GM18858 (cell line): ENCODE data around the gene CROCC.
"Not testable (repeated sequence)": the region's sequence is repeated elsewhere in the genome, so short reads cannot be mapped to it uniquely, and the experiment has no call there.

Experiments used
- ATAC-seq: cut with Tn5 transposase; IDR thresholded peaks from one replicate; pipeline ENCODE4 v1.9.1; 2021; ENCODE audit not compliant: unreplicated experiment

CROCC gene

DNA sequence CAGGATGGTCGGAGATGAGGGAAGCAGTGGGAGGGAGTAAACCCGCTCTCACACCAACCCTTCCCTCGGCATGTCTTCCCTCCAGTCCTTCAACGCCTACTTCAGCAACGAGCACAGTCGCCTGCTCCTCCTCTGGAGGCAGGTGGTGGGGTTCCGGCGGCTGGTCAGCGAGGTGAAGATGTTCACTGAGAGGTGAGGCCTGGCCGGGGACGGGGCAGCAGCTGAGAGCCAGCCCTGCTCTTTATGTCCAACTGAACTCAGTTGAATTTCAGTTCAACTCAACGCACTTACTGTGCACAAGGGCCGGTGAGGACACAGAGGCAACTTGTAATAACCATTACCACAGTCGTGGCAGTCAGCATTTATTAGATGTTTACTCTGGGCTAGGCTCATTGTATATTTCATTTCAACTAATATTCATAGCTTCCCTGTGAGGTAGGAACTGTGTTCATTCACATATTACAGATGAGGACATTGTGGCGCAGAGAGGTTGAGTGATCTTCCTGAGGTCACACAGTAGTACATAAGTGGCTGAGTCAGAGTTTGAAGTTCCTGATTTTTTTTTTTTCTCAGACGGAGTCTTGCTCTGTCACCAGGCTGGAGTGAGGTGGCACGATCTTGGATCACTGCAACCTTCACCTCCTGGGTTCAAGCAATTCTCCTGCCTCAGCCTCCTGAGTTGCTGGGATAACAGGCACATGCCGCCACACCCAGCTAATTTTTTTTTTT lies 9.6 kb downstream of the CROCC start:
- ATAC-seq, result not testable (repeated sequence)

DNA sequence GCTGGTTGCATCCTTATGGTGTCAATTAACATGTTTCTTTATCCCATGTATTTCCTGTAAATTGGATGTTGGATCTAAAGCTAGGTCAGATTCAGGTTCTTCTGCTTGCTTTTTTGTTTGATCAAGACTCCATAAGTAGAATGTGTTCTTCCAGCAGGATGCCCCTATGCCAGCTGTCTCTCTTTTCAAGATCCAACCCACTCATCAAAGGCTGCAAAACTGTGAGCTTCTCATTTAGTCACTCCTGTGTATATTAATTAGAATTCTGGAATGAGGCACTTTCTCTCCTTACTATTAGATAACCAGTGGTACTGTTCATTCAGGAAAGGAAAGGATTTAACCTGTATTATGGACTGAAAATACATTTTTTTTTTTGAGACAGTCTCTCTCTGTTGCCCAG lies 12.2 kb downstream of the CROCC start:
- ATAC-seq, result not testable (repeated sequence)

DNA sequence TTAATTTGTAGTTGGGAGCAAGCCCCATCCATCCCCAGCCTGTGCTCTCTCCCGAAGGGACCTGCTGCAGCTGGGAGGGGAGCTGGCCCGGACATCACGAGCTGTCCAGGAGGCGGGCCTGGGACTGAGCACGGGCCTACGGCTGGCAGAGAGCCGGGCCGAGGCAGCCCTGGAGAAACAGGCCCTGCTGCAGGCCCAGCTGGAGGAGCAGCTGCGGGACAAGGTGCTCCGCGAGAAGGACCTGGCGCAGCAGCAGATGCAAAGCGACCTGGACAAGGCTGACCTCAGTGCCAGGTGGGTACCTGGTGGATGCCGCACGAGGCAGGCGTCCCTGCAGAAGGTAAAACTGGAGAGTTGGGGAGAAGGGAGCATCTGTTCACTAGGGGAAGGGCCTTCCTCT lies 14.8 kb downstream of the CROCC start:
- not testable (repeated sequence) for ATAC-seq

DNA sequence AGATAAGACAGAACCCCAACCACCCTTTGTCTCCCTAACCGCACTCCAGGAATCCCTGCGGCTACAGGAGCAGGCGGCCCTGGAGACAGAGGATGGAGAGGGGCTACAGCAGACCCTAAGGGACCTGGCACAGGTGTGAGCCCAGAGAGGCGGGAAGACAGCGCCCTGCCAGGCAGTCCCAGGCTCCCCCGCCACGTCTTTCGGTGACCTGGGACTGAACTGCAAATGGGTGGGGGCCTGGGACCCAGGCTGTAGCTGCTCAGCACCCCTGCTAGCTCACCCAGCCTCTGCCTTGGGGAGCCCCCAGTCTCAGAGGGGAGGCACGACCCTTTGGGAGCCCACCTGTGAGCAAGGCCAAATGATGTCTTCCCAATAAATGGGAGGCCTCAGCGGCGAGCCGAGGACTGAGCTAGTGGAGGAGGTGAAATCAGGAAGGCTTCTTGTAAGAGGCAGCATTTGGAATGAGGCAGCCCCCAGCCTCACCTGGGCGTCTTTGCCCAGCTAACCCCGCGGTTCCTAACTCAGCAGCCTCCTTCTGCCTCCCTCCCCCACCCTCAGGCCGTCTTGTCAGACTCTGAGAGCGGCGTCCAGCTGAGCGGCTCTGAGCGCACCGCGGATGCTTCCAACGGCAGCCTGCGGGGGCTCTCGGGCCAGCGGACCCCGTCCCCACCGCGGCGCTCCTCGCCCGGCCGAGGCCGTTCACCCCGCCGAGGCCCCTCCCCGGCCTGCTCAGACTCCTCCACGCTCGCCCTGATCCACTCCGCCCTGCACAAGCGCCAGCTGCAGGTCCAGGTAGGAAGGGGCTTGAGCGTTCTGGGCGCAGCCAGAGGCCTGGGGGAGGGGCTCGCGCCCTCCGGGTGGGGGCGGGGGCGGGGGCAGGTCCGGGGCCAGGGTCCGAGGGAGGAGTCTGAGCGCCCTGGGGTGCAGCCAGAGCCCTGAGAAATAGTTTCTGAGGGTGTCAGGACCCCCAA lies 16.9 kb downstream of the CROCC start:
- ATAC-seq, result no peak

DNA sequence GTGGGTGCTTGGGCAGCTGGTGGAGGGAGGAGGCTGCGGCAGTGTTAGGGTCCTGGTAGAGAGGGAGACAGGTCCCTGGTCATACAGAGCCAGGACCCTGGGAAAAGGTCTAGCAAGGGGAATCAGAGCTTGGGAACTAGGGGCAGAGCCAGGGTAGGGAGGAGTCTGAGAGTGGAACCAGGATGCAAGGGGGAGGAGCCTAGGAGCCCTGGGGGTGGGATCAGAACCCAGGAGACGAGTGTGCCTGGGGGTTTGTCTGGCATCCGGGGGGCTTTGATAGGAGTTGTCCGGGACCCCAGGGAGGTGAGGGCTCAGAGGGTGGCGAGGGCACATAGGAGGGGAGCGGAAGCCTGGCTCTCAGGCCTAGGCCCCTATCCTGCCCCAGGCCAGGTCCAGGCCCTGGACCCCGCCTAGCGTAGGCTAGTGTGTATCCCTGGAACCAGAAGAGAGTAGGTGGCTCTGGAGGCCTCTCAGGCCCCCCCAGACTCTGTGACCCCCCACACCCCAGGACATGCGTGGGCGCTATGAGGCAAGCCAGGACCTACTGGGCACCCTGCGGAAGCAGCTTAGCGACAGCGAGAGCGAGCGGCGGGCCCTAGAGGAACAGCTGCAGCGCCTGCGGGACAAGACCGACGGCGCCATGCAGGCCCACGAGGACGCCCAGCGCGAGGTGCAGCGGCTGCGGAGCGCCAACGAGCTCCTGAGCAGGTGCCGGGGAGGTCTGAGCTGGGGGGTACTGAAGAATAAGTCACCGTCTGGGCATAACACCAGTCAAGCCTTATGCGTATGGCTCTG lies 17.9 kb downstream of the CROCC start:
- not testable (repeated sequence) for ATAC-seq

DNA sequence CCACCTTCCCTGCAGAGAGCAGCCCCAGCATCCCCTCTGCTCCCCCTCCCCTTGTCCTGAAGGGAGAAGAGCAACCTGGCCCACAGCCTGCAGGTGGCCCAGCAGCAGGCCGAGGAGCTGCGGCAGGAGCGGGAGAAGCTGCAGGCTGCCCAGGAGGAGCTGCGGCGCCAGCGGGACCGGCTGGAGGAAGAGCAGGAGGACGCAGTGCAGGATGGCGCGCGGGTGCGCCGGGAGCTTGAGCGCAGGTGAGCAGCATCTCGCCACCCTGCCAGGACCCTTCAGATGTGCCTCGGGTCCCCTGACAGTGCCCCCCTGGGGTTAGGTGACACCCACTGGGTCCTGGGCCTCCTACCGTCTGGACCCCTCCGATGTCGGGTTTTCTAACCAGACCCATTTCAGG lies 22.3 kb downstream of the CROCC start:
- no peak for ATAC-seq

DNA sequence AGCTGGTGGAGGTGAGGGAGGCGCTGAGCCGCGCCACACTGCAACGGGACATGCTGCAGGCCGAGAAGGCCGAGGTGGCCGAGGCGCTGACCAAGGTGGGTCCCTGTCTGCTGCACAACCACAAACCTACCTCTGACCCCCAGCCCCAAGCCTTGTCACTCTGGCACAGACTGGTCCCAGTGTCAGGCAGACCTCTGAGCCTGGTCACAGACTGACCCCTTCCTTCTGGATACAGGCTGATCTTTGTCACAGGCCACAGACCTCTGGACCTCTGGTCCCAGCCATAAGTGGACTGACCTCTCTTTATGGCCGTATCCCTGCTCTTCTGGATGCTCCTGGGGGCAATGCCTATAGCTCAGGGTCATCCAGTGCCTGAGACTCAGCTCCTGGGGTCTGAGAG lies 23.8 kb downstream of the CROCC start:
- not testable (repeated sequence) for ATAC-seq

DNA sequence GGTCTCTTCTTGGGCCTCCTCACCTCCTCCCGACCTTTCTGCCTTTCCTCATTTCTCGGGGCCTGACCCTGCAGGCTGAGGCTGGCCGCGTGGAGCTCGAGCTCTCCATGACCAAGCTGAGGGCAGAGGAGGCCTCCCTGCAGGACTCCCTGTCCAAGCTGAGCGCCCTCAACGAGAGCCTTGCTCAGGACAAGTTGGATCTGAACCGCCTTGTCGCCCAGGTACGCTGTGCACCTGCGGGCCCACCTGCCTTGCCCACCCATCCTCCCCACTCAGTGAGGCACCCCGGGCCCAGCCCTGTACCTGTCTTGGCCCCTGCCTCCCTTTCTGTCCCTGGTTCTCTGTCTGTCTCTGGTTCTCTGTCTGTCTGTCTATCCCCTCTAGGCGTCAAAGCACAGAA lies 24.5 kb downstream of the CROCC start:
- ATAC-seq, result not testable (repeated sequence)

DNA sequence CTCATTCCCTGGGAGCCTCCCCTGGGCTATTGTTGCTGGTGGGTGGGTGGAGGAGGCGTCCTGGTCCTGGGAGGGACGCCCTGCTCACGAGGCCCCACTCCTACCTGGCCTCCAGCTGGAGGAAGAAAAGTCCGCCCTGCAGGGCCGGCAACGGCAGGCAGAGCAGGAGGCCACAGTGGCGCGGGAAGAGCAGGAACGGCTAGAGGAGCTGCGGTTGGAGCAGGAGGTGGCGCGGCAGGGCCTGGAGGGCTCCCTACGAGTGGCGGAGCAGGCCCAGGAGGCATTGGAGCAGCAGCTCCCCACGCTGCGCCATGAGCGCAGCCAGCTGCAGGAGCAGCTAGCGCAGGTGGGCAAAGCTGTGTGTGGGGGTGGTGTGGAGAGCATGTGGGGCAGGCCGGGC lies 24.9 kb downstream of the CROCC start:
- ATAC-seq, result no peak

DNA sequence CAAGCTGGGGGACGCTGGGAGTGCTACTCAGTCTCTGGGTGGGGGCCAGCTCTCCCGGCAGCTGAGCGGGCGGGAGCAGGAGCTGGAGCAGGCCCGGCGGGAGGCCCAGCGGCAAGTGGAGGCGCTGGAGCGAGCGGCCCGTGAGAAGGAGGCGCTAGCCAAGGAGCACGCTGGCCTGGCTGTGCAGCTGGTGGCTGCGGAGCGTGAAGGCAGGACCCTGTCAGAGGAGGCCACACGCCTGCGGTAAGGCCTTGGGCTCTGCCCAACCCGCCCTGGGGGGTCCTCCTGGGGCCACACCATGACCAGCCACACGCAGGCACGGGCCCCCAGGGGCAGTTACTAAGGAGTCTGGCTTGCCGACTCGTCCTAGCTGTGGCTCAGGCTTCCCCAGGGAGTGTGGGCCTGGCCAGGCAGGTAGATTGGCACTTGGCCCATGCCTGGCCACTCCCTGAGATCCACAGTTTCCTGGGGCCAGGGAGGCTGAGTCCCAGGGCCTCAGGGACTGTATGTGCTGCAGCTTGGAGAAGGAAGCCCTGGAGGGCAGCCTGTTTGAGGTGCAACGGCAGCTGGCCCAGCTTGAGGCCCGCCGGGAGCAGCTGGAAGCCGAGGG lies 26.7 kb downstream of the CROCC start:
- ATAC-seq, result not testable (repeated sequence)

DNA sequence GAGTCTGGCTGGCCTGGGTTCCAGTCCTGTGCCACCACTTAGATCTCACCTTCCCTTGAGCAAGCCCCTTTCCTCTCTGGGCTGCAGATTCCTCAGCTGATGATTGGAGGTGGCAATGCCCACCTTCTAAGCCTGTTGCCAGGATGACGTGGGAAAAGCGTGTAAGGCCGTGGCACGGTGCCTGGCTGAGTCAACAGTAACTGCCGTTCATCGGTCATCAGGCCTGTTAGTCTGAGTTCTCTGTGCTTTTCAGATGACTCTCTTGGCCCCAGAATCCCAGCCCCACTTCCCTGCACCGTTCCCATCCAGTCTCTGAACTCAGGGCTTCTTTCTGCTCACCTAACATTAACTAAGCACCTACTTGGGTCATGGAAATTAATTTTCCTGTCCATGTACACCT lies 27.3 kb downstream of the CROCC start:
- not testable (repeated sequence) for ATAC-seq

DNA sequence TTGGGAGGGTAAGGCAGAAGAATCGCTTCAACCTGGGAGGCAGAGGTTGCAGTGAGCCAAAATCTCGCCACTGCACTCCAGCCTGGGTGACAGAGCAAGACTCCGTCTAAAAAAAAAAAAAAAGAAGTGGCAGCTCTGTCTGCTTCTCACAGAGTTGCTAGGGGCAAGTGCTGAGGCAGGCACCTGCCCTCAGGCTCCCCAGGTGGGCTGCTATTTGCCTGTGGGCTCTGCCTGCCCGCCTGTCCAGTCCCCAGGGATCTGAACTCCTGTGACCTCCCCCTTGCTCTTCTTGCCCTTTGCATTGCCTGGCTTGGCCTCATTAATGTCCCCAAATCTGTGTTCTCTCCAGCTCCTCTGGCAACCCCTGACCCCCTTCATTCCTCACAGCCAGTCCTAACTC lies 30.6 kb downstream of the CROCC start:
- not testable (repeated sequence) for ATAC-seq

DNA sequence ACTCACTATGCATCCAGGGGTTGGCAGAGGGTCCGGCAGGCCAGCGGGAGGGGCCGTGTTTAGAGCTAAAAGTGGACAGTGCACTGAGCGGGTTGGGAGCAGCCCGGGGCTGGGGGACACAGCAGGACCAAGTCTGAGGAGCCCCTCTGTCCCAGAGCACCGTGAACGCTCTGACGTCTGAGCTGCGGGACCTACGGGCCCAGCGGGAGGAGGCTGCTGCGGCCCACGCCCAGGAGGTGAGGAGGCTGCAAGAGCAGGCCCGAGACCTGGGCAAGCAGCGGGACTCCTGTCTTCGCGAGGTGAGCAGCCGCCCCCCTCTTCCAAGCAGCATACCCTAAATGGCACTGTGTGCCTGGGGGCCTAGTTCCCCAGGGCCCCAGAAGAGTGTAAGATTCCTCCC lies 32.8 kb downstream of the CROCC start:
- ATAC-seq, result no peak

DNA sequence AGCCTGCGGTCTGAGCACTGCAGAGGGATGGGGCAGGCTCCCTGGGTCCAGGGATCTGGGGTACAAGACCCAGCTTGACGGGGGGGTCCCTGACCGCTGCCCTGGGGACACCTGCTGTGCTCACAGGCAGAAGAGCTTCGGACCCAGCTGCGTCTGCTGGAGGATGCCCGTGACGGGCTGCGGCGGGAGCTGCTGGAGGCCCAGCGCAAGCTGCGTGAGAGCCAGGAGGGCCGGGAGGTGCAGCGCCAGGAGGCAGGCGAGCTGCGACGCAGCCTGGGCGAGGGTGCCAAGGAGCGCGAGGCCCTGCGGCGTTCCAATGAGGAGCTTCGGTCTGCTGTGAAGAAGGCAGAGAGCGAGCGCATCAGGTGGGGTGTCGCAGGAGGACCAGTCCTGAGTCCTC lies 33.5 kb downstream of the CROCC start:
- no peak for ATAC-seq

DNA sequence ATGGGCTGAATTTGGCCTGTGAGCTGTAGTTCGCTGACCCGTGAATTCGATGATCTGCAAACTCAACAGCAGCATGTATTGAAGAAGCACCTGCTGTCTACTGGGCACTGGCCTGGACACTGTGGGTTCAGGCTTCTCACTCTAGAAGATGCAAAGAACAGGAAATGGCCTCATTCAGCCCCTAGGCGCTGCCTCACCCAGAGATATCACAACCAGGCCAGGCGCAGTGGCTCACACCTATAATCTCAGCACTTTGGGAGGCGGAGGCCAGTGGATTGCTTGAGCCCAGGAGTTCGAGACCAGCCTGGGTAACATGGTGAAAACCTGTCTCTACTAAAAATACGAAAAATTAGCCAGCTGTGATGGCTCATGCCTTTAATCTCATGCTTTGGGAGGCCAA lies 35.0 kb downstream of the CROCC start:
- no peak for ATAC-seq

DNA sequence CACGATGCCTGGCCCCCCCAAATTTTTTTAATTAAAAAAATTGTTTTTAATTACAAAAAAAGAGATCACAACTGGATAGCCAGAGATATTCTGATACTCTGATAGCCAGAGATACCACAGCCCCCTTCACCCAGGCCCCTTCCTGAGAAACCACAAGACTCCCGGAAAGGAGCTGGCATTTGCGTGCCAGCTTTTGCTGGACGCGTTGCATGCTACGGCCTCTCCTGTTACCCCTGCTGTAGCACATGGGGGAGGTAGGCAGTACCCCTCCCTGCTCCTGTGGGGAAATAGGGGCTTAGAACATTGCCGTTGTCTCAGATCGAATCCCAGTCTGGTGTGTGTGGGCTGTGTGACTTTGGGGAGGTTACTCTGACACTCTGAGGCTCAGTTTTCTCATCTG lies 36.0 kb downstream of the CROCC start:
- ATAC-seq, result no peak

DNA sequence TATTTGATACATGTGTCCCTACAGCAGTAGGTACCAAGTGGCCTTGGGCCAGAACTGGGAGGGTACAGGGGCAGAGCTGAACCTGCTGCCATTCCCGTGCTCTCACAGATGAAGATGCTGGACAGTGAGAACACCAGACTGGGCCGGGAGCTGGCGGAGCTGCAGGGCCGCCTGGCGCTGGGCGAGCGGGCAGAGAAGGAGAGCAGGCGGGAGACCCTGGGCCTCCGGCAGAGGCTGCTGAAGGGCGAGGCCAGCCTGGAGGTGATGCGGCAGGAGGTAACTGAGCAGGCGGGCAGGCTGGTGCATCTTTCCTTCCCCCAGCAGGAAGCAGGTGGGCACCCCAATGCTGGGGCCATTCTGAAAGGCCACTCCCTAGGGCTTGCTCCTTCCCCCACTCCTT lies 36.7 kb downstream of the CROCC start:
- no peak for ATAC-seq

DNA sequence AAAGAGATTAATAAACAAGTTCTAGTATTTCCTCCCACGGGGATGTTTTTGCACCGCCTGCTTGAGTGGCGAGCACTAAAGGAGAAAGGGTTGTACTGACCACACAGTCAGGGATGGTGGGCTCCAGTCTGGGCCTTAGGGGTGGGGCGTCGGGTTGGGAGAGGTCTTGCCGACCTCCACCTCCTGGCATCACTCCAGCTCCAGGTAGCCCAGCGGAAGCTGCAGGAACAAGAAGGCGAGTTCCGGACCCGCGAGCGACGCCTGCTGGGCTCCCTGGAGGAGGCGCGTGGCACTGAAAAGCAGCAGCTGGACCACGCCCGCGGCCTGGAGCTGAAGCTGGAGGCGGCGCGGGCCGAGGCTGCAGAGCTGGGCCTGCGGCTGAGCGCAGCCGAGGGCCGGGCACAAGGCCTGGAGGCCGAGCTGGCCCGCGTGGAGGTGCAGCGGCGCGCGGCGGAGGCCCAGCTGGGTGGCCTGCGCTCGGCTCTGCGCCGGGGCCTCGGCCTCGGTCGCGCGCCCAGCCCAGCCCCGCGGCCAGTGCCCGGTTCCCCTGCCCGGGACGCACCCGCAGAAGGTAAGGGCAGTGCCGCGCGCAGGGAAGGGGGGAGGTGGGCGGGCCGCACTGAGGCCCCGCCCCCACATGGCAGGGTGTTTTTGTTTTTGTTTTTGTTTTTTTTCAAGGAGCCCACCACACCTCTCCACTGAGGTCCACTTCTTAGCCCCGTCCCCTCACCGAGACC lies 39.0 kb downstream of the CROCC start:
- no peak for ATAC-seq

DNA sequence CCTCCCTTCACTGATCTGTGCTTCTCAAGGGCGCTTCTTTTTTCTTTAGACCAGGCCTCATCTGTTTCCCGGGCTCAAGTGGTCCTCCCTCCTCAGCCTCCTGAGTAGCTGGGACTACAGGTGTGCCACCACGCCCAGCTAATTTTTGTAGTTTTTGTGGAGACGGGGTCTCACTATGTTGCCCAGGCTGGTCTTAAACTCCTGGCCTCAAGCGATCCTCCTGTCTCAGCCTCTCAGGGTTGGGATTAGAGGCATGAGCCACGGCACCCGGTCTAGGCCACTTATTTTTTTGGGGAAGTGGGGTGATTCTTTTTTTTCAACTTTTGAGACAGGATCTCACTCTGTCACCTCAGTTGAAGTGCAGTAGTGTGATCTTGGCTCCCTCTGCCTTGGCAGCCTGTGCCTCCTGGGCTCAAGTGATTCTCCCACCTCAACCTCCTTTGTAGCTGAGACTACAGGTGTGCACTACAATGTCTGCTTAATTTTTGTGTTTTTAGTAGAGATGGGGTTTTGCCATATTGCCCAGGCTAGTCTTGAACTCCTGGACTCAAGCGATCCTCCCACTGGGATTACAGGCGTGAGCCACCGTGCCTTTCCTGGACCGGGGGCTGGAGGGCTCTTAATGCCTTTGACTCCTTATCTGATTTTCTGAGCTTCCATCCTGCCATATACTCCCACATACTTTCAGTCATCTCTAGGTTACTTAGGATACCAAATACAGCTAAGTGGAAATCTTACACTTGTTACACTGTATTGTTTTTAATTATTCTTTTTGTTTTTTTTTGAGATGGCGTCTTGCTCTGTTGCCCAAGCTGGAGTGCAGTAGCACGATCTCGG lies 39.8 kb downstream of the CROCC start:
- no peak for ATAC-seq
